ENCODE measurements around the gene SPDYE1.

The SPDYE1 gene

GRCh38 chr7:44044315-44045225 is 46.9 kb downstream of the SPDYE1 start, which contains the start of gene DBNL:
Gene DBNL, plus strand, starts transcription at chr7:44044702. Its CDS starts 36 bp downstream, at chr7:44044738.
- peak; percentile 95 for DNase-seq (ENCODE audit: low spot score)

GRCh38 chr7:44045226-44046014 is 47.7 kb downstream of the SPDYE1 start:
- peak; percentile 34 for DNase-seq (ENCODE audit: low spot score)

- peak; percentile 16 for DNase-seq (ENCODE audit: low spot score)
These were observed 48.8 kb downstream of the SPDYE1 start for GRCh38 chr7:44046321-44047061.

- peak; percentile 16 for DNase-seq (ENCODE audit: low spot score)
These were observed 50.5 kb downstream of the SPDYE1 start for GRCh38 chr7:44048031-44048795.

GRCh38 chr7:44050121-44050914 is 52.6 kb downstream of the SPDYE1 start:
- peak; percentile 34 for DNase-seq (ENCODE audit: low spot score)

- DNase-seq (ENCODE audit: low spot score): peak; percentile 16
These were observed 53.3 kb downstream of the SPDYE1 start for GRCh38 chr7:44050915-44051560.

- DNase-seq (ENCODE audit: low spot score): no peak
These were observed 54.0 kb downstream of the SPDYE1 start for GRCh38 chr7:44051611-44052220.

GRCh38 chr7:44052771-44053365 is 55.2 kb downstream of the SPDYE1 start:
- DNase-seq (ENCODE audit: low spot score): peak; percentile 34

- no peak for DNase-seq (ENCODE audit: low spot score)
These were observed 59.0 kb downstream of the SPDYE1 start for GRCh38 chr7:44056681-44057080.

- no peak for DNase-seq (ENCODE audit: low spot score)
These were observed 59.6 kb downstream of the SPDYE1 start for GRCh38 chr7:44057181-44057848.

- no peak for DNase-seq (ENCODE audit: low spot score)
These were observed 60.4 kb downstream of the SPDYE1 start for GRCh38 chr7:44057849-44058758.

GRCh38 chr7:44058759-44059218 is 61.1 kb downstream of the SPDYE1 start:
- no peak for DNase-seq (ENCODE audit: low spot score)

- no peak for DNase-seq (ENCODE audit: low spot score)
These were observed 61.8 kb downstream of the SPDYE1 start for GRCh38 chr7:44059219-44060090.

Data from ecto neural progenitor cell (in vitro differentiated cells).